ENCODE data around the gene ZNF483.

DNA sequence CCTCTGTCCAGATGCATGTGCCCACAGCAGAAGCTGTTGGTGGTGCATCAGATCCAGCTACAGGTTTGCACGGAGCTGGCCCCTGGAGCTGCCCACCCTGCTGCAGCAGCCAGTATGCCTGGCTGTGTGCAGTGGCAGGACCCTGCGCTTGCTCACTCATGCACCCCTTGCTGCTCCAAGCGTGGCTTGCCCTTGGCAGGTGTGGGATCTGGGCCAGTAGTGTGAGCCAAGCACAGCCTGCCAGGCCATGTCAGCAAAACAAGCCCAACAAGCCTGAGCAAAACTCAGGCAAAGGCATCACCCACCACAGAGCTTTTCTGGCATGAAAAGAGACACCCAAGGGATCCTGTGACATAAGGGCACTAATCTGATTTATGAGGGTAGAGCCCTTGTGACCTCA, 22.5 kb upstream of the ZNF483 start:
- no peak for TF ChIP-seq POLR2AphosphoS5 (IDR thresholded peaks at IDR 0.05; ENCODE audit: low read depth, low read length)
- no peak for TF ChIP-seq POLR2A (IDR thresholded peaks at IDR 0.05; ENCODE audit: low read depth, low read length)
- TF ChIP-seq TAF1 (IDR thresholded peaks at IDR 0.05; ENCODE audit: low read depth, low read length), result no peak

All from GM12891 (cell line).